Endodermal cell (in vitro differentiated cells): Measurements from ENCODE around the gene SSRP1. TPM values are rescaled to one million over a fixed set of nuclear protein-coding genes. Genes with fewer than 3 reads are reported as not detected.

Experiments used
- DNase-seq: peaks from one replicate; pipeline ENCODE4 v3.0.0-alpha.2; 2017
- H3K27ac ChIP-seq: 2 replicates; pipeline ENCODE4 v1.5.1; 2013; ENCODE audit warnings: mild to moderate bottlenecking, low read depth, low read length, moderate library complexity
- H3K27me3 ChIP-seq: 2 replicates; pipeline ENCODE4 v1.6.1; 2013; ENCODE audit warnings: mild to moderate bottlenecking, low read length, moderate library complexity; ENCODE audit not compliant: insufficient read depth, control insufficient read depth, poor library complexity, severe bottlenecking
- H3K36me3 ChIP-seq: 2 replicates; pipeline ENCODE4 v1.7.0; 2013; ENCODE audit warnings: mild to moderate bottlenecking, low read length, moderate library complexity; ENCODE audit not compliant: control insufficient read depth, insufficient read depth
- H3K4me1 ChIP-seq: one replicate; pipeline ENCODE4 v1.7.0; 2013; ENCODE audit warnings: low read length; ENCODE audit not compliant: control insufficient read depth, insufficient read depth
- H3K4me3 ChIP-seq: 2 replicates; pipeline ENCODE4 v1.5.1; 2013; ENCODE audit warnings: mild to moderate bottlenecking, low read length, moderate library complexity
- H3K9ac ChIP-seq: 2 replicates; pipeline ENCODE4 v1.6.1; 2013; ENCODE audit warnings: mild to moderate bottlenecking, low read length, moderate library complexity; ENCODE audit not compliant: poor library complexity, severe bottlenecking; ENCODE audit errors: extremely low read depth
- H3K9me3 ChIP-seq: 2 replicates; pipeline ENCODE4 v1.6.1; 2013; ENCODE audit warnings: mild to moderate bottlenecking, low read length, moderate library complexity; ENCODE audit not compliant: control insufficient read depth
- H3K27ac Mint-ChIP-seq: 2 replicates; pipeline ENCODE4 v1.8.0; 2020; ENCODE audit warnings: mixed read lengths
- H3K27me3 Mint-ChIP-seq: 2 replicates; pipeline ENCODE4 v1.8.0; 2021; ENCODE audit warnings: mild to moderate bottlenecking, mixed read lengths; ENCODE audit not compliant: insufficient read depth
- H3K36me3 Mint-ChIP-seq: 2 replicates; pipeline ENCODE4 v1.8.0; 2020; ENCODE audit warnings: low read depth, mixed read lengths
- H3K4me1 Mint-ChIP-seq: 2 replicates; pipeline ENCODE4 v1.8.0; 2020; ENCODE audit warnings: mixed read lengths
- H3K4me3 Mint-ChIP-seq: 2 replicates; pipeline ENCODE4 v1.8.0; 2020; ENCODE audit warnings: mild to moderate bottlenecking, moderate library complexity, mixed read lengths
- H3K9me3 Mint-ChIP-seq: 2 replicates; pipeline ENCODE4 v1.8.0; 2020; ENCODE audit warnings: mild to moderate bottlenecking, mixed read lengths
- CTCF ChIP-seq: fragments of 200-600 bp; sonication (generic); conservative IDR thresholded peaks from 2 replicates; pipeline ENCODE4 v1.5.0; 2021; ENCODE audit warnings: antibody characterized with exemption, mild to moderate bottlenecking
- WGBS, 2 experiments: methylation state at CpG; one replicate each; pipeline versions ENCODE4 v1.1.5 to v1.1.7; 2013; ENCODE audit warnings: missing lambda C conversion rate in 2 of 2, mixed read lengths in 1 of 2; ENCODE audit not compliant: insufficient coverage in 1 of 2, insufficient read length in 1 of 2; 5-methylcytosine and 5-hydroxymethylcytosine counted together
- total RNA-seq, 2 donors: library from RNA; stranded (reverse); fragmentation: NEBNext Ultra II Directional in 1 of 2; extraction: Animal tissue kit (Norgen Biotek cat#: 25700) in 1 of 2; gene quantifications; 2 replicates in 1 of 2; 3 replicates in 1 of 2; pipeline ENCODE4 v1.2.1, GENCODE V29; 2021

Gene SSRP1
- total RNA-seq, 2 donors from 2014 or later: 145 to 182 TPM

- no peak for DNase-seq
- H3K27ac ChIP-seq: peak overlapping the region; percentile 99
- Mint-ChIP-seq H3K27me3 (no peaks in the 10 kb centered on the region), H3K36me3 (peaks cover 51% of the 10 kb centered on the region), H3K9me3 (no peaks in the 10 kb centered on the region), H3K27ac (peak overlapping the region; percentile 99), H3K4me1 (peaks cover 29% of the 10 kb centered on the region), H3K4me3 (peak overlapping the region; percentile 84)
- H3K9me3 ChIP-seq: no peaks in the 10 kb centered on the region
- peak overlapping the region; percentile 97 for H3K9ac ChIP-seq
- no peaks in the 10 kb centered on the region for H3K27me3 ChIP-seq
- H3K4me3 ChIP-seq: peak overlapping the region; percentile 83
- 78% methylated on average over 6 of the region's 6 CpGs; no CpG with 5 or more reads in 1 of the 2 experiments for WGBS, 2 experiments
- H3K4me1 ChIP-seq: peaks cover 26% of the 10 kb centered on the region
- H3K36me3 ChIP-seq: peaks cover 57% of the 10 kb centered on the region
- no peak for TF ChIP-seq CTCF
Observed at GRCh38 chr11:57325735-57326048, 10.0 kb downstream of the SSRP1 start.

GRCh38 chr11:57324886-57325734 is 10.6 kb downstream of the SSRP1 start, which contains the start of gene TNKS1BP1:
TSS of gene TNKS1BP1 (minus strand) at chr11:57324952. CDS start at chr11:57321885, 3,067 bp downstream.
- peaks cover 29% of the 10 kb centered on the region for H3K4me1 Mint-ChIP-seq

More at GRCh38 chr11:57324886-57325734, 10.6 kb downstream of the SSRP1 start, which contains the start of gene TNKS1BP1:
- 7 to 9% methylated on average over 22 to 61 of the region's 61 CpGs for WGBS, 2 experiments
- Mint-ChIP-seq H3K27me3 (no peaks in the 10 kb centered on the region), H3K36me3 (peaks cover 49% of the 10 kb centered on the region), H3K9me3 (no peaks in the 10 kb centered on the region), H3K4me3 (peak within 1 kb of the TSS; percentile 84), H3K27ac (peak within 1 kb of the TSS; percentile 99)
- peaks cover 26% of the 10 kb centered on the region for H3K4me1 ChIP-seq
- peak; percentile 99 for DNase-seq
- peak within 1 kb of the TSS; percentile 92 for H3K4me3 ChIP-seq
- peak; percentile 42 for TF ChIP-seq CTCF
- no peaks in the 10 kb centered on the region for H3K9me3 ChIP-seq
- peak within 1 kb of the TSS; percentile 97 for H3K9ac ChIP-seq
- peaks cover 54% of the 10 kb centered on the region for H3K36me3 ChIP-seq
- peak within 1 kb of the TSS; percentile 99 for H3K27ac ChIP-seq
- H3K27me3 ChIP-seq: no peaks in the 10 kb centered on the region
